ENCODE data around the gene PPID.
"Not testable (repeated sequence)": the region's sequence is repeated elsewhere in the genome, so short reads cannot be mapped to it uniquely, and the experiment has no call there.

Gene PPID

GRCh38 chr4:158664806-158665205 lies 58.4 kb downstream of the PPID start:
- no peak for DNase-seq

- not testable (repeated sequence) for DNase-seq
Observed at GRCh38 chr4:158663707-158664625, 59.2 kb downstream of the PPID start.

GRCh38 chr4:158663255-158663654 lies 59.9 kb downstream of the PPID start:
- DNase-seq, result not testable (repeated sequence)

Data from cortex of kidney (tissue), 1 donor.